Activated effector memory CD4-positive, alpha-beta T cell treated with anti-CD3 and anti-CD28 coated beads, Interleukin-2, amount 50 U/mL, for 16 hours (primary cell): ENCODE data around the gene SAC3D1.

Experiments used
- DNase-seq: peaks from one replicate; pipeline ENCODE4 v3.0.0-alpha.2; 2020

The SAC3D1 gene

GRCh38 chr11:65027213-65028067, 13.6 kb upstream of the SAC3D1 start, which contains the start of gene SNX15:
SNX15 (plus strand) TSS chr11:65027439; CDS start chr11:65027538, 99 bp downstream.
- DNase-seq = peak; percentile 96

GRCh38 chr11:65032216-65032615, 8.8 kb upstream of the SAC3D1 start:
- no peak for DNase-seq

DNA sequence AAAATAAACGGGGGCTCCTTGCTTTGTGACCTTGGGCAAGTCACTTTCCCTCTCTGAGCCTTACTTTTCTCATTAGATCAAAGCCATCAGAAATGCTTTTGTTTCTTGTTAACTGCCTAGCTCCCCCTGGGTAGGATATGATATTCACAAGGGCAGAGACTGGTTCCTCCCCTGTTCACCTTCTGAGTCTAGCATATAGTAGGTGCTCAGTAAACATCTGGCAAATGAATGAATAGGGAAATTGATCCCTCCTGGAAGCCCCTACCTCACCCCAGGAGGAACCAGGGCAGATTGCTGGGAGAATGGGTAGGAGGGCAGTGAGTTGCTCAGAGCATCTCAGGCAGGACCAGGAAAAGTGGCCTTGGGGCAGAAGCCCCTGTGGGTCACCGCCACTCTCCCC, 6.6 kb upstream of the SAC3D1 start:
- DNase-seq = no peak

DNA sequence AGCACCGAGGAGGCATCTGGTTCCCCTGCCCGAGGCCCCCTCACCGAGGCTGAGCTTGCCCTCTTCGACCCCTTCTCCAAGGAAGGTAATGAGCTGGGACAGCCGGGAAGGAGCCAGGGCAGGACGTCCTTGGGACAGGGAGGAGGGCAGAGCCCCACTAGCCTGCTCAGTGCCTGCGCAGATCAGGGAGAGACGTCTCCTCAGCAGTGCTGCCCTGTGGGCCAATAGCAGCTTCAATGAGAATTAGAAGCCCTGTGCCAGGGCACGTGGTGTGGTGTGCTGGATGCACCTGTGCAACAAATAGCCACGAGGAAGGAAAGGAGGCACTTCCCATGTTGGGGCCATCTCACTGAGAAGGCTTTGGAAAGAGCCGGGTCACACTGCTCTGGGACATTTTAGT, 5.4 kb upstream of the SAC3D1 start:
- DNase-seq = no peak

- DNase-seq = no peak
Measured at GRCh38 chr11:65036931-65037330, 4.1 kb upstream of the SAC3D1 start.

GRCh38 chr11:65040520-65040846, 527 bp upstream of the SAC3D1 start:
- DNase-seq = no peak

- DNase-seq = no peak
Measured at GRCh38 chr11:65042891-65043290, 1.9 kb downstream of the SAC3D1 start.

DNA sequence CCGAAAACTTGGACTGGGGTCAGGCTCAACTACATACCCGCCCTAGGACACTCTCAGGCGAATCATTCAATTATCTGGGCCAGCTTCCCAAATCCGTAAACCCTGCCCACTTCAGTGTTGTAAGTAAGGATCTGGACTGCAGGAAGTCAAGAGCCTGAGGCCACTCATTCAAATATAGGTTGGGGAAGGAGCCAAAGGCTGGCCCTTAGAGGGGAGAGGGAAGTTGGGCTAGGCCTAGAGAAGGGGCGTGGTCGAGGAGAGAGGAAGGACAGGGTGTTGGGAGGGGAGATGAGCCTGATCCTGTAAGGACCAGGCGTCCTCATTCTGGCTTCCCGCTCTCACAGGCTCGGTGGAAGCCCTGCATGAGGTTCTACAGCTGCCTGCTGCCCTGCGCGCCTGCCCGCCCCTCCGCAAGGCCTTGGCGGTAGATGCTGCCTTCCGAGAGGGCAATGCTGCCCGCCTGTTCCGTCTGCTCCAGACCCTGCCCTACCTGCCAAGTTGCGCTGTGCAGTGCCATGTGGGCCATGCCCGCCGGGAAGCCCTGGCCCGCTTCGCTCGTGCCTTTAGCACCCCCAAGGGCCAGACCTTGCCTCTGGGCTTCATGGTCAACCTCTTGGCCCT, 3.0 kb downstream of the SAC3D1 start:
- no peak for DNase-seq

DNA sequence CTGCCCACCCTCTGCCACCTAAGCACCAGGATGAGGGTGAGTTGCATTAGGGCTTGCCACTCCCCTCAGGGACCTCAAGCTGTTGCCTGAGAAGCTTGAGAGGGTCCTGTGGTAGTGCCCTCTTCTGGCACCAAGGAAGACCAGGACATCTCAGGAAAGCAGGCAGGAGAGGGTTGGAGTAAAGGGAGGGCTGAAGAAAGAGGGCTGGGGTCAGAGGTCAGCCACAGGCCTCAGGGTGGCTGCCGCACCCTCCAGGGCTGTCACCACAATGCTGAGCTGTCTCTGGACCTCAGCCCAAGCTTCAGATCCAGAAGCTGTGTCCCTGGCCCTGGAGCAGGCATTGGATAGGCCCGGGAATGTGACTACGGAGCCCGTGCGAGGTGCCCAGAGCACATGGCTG, 4.1 kb downstream of the SAC3D1 start:
- DNase-seq = no peak

DNA sequence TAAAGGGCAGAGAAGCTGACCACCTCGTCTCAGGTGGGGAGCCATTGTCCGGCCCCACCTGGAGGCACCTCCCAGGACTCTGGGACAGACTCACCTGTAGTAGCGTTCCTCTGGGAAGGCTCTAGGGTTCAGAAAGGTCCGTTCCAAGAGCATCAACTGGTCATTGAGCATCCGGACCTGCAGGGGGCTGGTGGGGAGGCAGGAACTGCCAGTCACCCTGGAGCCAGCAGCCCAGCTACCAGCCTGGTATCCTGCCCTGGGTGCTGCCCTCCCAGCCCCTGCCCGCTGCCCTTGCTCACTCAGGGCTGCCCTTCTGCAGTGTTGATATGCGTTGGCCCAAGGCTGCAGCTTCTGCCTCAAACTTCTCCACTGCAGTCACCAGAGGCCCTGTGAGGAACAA, 4.7 kb downstream of the SAC3D1 start:
- no peak for DNase-seq

GRCh38 chr11:65047581-65048422, 6.8 kb downstream of the SAC3D1 start:
- DNase-seq = peak; percentile 76

GRCh38 chr11:65051398-65051858, 10.4 kb downstream of the SAC3D1 start:
- no peak for DNase-seq

DNA sequence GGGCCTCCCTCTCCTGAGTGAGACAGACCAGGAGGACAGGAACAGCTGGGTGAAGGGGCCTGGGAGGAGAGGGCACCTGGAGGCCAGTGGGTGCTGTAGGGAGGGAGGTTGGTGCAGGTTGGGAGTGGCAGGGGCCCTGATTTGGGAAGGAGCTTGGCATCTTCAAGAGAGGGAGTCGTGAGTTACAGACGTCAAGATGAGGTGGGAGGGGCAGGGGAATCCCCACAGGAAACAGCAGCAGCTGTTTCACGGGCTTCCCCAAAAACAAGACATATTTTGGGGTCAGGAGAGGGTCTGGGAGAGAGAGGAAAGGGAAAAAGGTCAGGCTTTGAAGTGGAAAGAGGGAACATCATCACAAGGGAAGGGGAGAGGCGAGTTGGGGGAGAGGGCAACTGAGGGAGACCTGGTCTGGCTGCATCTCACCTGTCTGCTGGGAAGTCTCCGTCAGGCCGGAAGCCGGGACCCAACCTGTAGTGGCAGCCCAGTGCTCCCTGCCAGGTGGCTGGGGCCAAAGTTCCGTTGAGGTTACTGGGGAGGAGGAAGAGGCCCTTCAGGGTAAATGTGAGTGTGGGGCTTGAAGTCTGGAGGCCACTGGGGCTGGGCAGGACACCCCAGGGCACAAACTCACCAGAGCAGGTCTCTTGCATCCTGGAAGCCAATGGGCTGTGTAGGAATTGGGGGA, 13.0 kb downstream of the SAC3D1 start:
- DNase-seq = peak; percentile 68

DNA sequence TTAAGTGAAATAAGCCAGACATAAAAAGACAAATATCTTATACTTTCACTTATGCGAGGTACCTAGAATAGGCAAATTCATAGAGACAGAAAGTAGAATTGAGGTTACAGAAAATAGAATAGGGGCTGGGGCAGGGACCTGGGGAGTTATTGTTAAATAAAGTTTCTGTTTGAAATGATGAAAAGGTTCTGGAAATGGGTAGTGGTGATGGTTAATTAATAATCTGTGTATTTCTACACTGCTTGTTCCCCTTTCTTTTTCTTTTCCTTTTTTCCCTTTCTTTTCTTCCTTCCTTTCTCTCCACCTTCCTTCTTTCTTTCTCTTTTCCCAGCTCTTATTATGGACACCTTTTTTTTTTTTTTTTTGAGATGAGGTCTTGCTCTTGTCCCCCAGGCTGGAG, 14.5 kb downstream of the SAC3D1 start:
- DNase-seq = no peak

DNA sequence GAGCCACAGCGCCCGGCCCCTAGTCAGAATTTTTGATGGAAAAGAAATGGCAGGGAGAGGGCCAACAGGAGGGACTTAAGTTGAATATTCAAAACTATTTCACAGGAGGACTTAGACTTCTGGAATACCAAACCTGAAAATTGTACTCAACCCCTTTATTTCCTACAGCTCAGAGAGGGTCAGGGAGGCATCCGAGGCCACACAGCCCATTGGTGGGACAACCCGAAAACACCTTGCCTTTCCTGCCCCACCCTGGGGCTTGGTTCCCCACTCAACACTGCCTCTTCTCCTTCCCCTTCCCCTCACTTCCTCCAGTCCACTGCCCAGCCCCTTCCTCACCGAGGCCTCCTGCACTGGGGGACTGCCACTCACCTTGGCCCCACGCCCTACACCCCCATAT, 16.0 kb downstream of the SAC3D1 start:
- no peak for DNase-seq

GRCh38 chr11:65057526-65057925, 16.5 kb downstream of the SAC3D1 start:
- DNase-seq = no peak

DNA sequence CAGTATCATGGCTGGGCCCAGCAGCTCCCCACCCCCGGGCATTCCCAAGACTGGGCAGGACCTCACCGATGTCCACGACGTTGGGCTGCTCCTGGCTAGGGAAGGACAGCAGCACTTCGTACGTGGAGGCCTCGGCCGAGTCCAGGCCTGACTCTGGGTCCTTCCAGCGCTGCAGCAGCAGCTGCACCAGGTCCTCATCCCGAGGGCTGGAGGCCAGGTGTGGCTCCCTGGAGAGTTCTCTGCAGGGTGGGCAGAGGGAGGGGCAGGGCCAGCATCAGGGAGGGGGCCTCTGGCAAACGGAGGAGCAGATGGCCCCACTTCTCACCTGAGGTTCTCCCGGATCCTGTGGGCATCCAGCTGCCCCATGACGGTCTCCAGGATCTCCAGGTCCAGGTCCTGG, 17.0 kb downstream of the SAC3D1 start:
- DNase-seq = no peak

- DNase-seq = no peak
Measured at GRCh38 chr11:65058419-65059054, 17.5 kb downstream of the SAC3D1 start, which contains the start of gene NAALADL1. NAALADL1 (minus strand) TSS chr11:65058553; CDS start chr11:65058521, 32 bp downstream.

DNA sequence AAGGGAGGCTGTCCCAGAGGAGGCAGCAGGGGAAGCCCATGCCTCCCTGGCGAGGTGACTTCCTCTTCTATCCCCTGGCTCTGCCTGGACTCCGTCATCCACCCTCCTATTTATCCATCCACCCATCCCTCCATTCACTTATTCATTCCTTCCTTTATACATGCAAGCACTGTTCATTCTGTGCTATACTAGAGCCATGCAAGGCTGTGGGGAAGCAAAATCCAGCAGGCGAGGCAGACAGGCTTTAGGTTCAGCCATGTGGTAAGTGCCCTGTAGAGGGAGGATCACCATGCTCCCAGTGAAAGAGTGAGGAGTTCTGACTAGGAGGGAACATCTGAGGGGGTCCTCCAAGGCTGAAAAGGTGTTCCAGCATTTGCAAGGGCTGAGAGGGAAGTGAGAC, 18.5 kb downstream of the SAC3D1 start:
- no peak for DNase-seq

- DNase-seq = no peak
Measured at GRCh38 chr11:65059959-65060824, 19.2 kb downstream of the SAC3D1 start.

- DNase-seq = no peak
Measured at GRCh38 chr11:65060913-65061408, 20.0 kb downstream of the SAC3D1 start.
